GM12878 (cell line): ENCODE measurements around the gene TBX5. TPM values are rescaled to one million over a fixed set of nuclear protein-coding genes. Genes with fewer than 3 reads are reported as not detected.

ENCODE experiments used
- ATAC-seq: fragments of 200-7000 bp; cut with Tn5 transposase; 3 replicates; pipeline ENCODE4 v1.9.1; 2020; ENCODE audit warnings: mild to moderate bottlenecking, moderate library complexity
- BruUV-seq: library from RNA; stranded (reverse); fragments of 400-500 nt; replicated peaks from 2 replicates; lab custom pipeline; 2021; lab: Mats Ljungman, UMichigan
- CTCF ChIA-PET: fragments of 300-600 bp; sonication (Branson Sonifier 250); formaldehyde crosslinking; extraction: SDS; loops from one replicate; lab custom pipeline; 2021; ENCODE audit warnings: inconsistent platforms; lab: Yijun Ruan, JAX
- POLR2A ChIA-PET: fragments of 350-600 bp; formaldehyde crosslinking; extraction: SDS; loops from one replicate; lab custom pipeline; 2021; ENCODE audit warnings: inconsistent platforms; lab: Charles Lee
- RAD21 ChIA-PET: fragments of 300-600 bp; sonication (Branson Sonifier 250); formaldehyde crosslinking; loops from one replicate; lab custom pipeline; 2023; ENCODE audit warnings: antibody characterized with exemption; ENCODE audit not compliant: unreplicated experiment; lab: Charles Lee
- SMC1A ChIA-PET: fragments of 300-600 bp; sonication (Branson Sonifier 250); formaldehyde crosslinking; loops from one replicate; lab custom pipeline; 2023; ENCODE audit not compliant: unreplicated experiment, uncharacterized antibody; lab: Charles Lee
- DNase-seq: peaks from one replicate; pipeline ENCODE4 v3.0.0-alpha.2; 2011; ENCODE audit warnings: low read depth, low spot score
- FAIRE-seq: peaks from 3 replicates; lab custom pipeline; 2011; peaks lifted over from hg19 to GRCh38; lab: Jason Lieb, UNC
- H2AFZ ChIP-seq: 2 replicates; pipeline ENCODE4 v1.6.0; 2011; ENCODE audit warnings: low read depth, low read length, control low read depth; ENCODE audit not compliant: control insufficient read depth
- H3K27ac ChIP-seq: 2 replicates; pipeline ENCODE4 v1.5.1; 2011; ENCODE audit warnings: control low read depth; ENCODE audit not compliant: control insufficient read depth, insufficient read depth
- H3K27me3 ChIP-seq, 2 experiments: replicated peaks in 1 of 2; 2 replicates each; pipeline versions ENCODE4 v1.6.0 to v1.6.1; 2011; ENCODE audit warnings: low read length in 1 of 2; ENCODE audit not compliant: control insufficient read depth in 2 of 2, insufficient read depth in 2 of 2
- H3K36me3 ChIP-seq, 2 experiments: 2 replicates each; pipeline ENCODE4 v1.5.1; 2011; ENCODE audit warnings: low read length in 1 of 2; ENCODE audit not compliant: control insufficient read depth in 2 of 2, insufficient read depth in 2 of 2
- H3K4me1 ChIP-seq: 2 replicates; pipeline ENCODE4 v1.6.1; 2011; ENCODE audit warnings: mild to moderate bottlenecking, low read length, moderate library complexity, mixed read lengths; ENCODE audit not compliant: control insufficient read depth, insufficient read depth
- H3K4me2 ChIP-seq: 2 replicates; pipeline ENCODE4 v1.6.0; 2011; ENCODE audit warnings: control low read depth; ENCODE audit not compliant: control insufficient read depth, insufficient read depth
- H3K4me3 ChIP-seq: fragments of 200-600 bp; sonication (generic); 2 replicates; pipeline ENCODE4 v1.5.1; 2016
- H3K79me2 ChIP-seq: 2 replicates; pipeline ENCODE4 v1.6.0; 2011; ENCODE audit warnings: low read length; ENCODE audit not compliant: control insufficient read depth, insufficient read depth
- H3K9ac ChIP-seq: 2 replicates; pipeline ENCODE4 v1.8.0; 2011; ENCODE audit warnings: low read length, control low read depth, mixed read lengths; ENCODE audit not compliant: control insufficient read depth, insufficient read depth
- H3K9me3 ChIP-seq: replicated peaks from 3 replicates; pipeline ENCODE4 v1.5.1; 2011; ENCODE audit warnings: mild to moderate bottlenecking, low read length; ENCODE audit not compliant: control insufficient read depth, insufficient read depth
- H4K20me1 ChIP-seq: 2 replicates; pipeline ENCODE4 v1.6.0; 2011; ENCODE audit not compliant: control insufficient read depth, insufficient read depth
- MXI1 ChIP-seq: fragments of 150-350 bp; IDR thresholded peaks from 2 replicates; pipeline ENCODE4 v1.6.1; 2011; ENCODE audit warnings: low read depth, mild to moderate bottlenecking, inconsistent platforms, low read length, improper control_type of control experiment
- SMC3 ChIP-seq: IDR thresholded peaks from 2 replicates; pipeline ENCODE4 v1.6.1; 2011; ENCODE audit warnings: low read length, improper control_type of control experiment, borderline replicate concordance
- SREBF1 ChIP-seq: IDR thresholded peaks from 2 replicates; pipeline ENCODE4 v1.6.1; 2012; ENCODE audit warnings: mild to moderate bottlenecking, low read length
- USF2 ChIP-seq: IDR thresholded peaks from 2 replicates; pipeline ENCODE4 v1.6.1; 2011; ENCODE audit warnings: low read depth, low read length, improper control_type of control experiment, borderline replicate concordance
- WGBS: methylation state at CpG from one replicate; pipeline ENCODE4 v1.1.6; 2016; ENCODE audit warnings: low lambda C conversion rate; ENCODE audit not compliant: insufficient replicate concordance, insufficient coverage; ENCODE audit errors: missing lambda C conversion rate; 5-methylcytosine and 5-hydroxymethylcytosine counted together
- in situ Hi-C: fragments of 300-500 bp; cut with MboI; formaldehyde crosslinking; loops from 9 replicates; pipeline ENCODE4 v1.14.3; 2018; ENCODE audit warnings: mixed read lengths
- intact Hi-C: fragments of 100-400 bp; cut with micrococcal nuclease; formaldehyde crosslinking; loops from one replicate; pipeline ENCODE4 v1.14.2; 2022; ENCODE audit not compliant: unreplicated experiment
- polyA plus RNA-seq, 11 experiments: library from polyadenylated mRNA; depleted of rRNA in 4 of 11; unstranded in 6 of 11; stranded (reverse) in 5 of 11; fragments of >200 nt; fragmentation: Nextera tagmentation in 4 of 11; fragmentation: Illumina TruSeq in 1 of 11; extraction: Ambion mirVana in 4 of 11; extraction: Trizol in 1 of 11; gene quantifications; 1 replicate in 1 of 11; 2 replicates in 10 of 11; pipeline versions ENCODE4 v1.2.1 to v1.2.3, GENCODE V29; 2011 to 2016; ENCODE audit warnings: inconsistent platforms in 2 of 11, missing spikeins in 2 of 11, low read depth in 1 of 11
- total RNA-seq, 4 experiments: library from RNA; depleted of rRNA in 3 of 4; stranded (reverse); fragments of >200 nt in 3 of 4; fragmentation: Illumina TruSeq in 1 of 4; extraction: Trizol in 1 of 4; gene quantifications; 2 replicates each; pipeline versions ENCODE4 v1.2.1 to v1.2.3, GENCODE V29; 2013 to 2021
- TF ChIP-seq, protein P1 (sequence below): IDR thresholded peaks from 2 replicates; pipeline ENCODE4 v1.6.1; 2011; ENCODE audit warnings: borderline replicate concordance, low read depth, mild to moderate bottlenecking, moderate library complexity, mixed read lengths, low read length; ENCODE audit not compliant: insufficient read depth; ENCODE audit errors: extremely low read length

TBX5 gene
- total and polyA plus RNA-seq, 10 of the 15 experiments (the other 5 are each of a cell fraction or from before 2014, with no cell fraction given), result 0.04 TPM; not detected in 9

DNA sequence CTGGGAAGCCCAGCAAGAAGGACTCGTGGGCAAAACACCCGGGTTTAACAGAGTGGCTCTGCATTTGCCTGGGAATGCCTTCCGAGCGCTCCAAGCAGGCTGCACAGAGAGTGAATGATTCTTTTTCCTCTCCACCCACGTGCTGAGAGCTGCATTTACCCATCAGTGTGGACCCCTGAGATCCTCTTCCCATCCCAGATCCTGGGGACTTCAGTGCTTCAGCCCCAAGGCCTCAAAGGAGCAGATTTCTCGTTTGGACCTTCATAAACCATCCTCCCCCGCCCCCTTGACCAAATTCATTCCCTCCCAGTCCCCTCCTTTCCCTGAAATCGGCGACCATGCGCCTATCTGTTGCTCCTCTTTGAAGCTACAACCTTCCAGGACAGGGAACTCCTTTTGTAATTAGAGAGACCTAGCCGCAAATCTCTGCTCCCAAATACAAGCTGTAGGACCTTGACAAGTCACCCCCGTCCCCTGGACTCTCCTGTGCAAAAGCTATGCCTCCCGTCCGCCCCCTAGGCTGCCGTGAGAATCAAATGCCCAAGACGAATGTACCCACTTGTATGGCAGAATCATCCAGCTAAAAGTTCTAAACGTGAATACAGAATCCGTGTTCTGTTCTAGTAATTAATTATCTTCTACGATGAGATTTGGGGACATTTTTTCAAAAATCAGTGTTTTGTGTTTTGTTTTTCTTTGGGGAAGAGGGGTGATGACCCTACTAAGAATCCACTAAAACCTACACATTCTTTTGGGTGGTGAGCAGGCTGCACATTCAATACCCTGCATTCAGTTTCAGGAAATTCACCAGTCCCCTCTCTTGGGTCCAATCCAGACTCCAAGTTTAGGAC lies 8.8 kb downstream of the TBX5 start:
- in situ Hi-C loops (no loop called here), intact Hi-C loops (no loop called here)
- H3K9ac ChIP-seq, result no peak overlapping the region
- no TSS peak for BruUV-seq
- no peak overlapping the region for H3K4me2 ChIP-seq
- no peak for ATAC-seq
- H3K36me3 ChIP-seq, result no peaks in the 10 kb centered on the region
- 8% methylated on average over 15 of the region's 19 CpGs for WGBS
- no peak overlapping the region for H2AFZ ChIP-seq
- ChIA-PET RAD21 (no interaction called here), SMC1A (no interaction called here), CTCF (no interaction called here), POLR2A (interaction anchor here (0.7 kb wide), 1 partner anchor 1087 kb away, joined by 7 read pairs; no protein-coding TSS in a partner anchor)
- no peaks in the 10 kb centered on the region for H3K79me2 ChIP-seq
- no peak overlapping the region for H3K4me3 ChIP-seq
- no peaks in the 10 kb centered on the region for H4K20me1 ChIP-seq
- H3K9me3 ChIP-seq, result no peaks in the 10 kb centered on the region
- no peak for FAIRE-seq
- TF ChIP-seq USF2 (no peak), SREBF1 (no peak), SMC3 (no peak), MXI1 (no peak)
- TF ChIP-seq, protein P1, sequence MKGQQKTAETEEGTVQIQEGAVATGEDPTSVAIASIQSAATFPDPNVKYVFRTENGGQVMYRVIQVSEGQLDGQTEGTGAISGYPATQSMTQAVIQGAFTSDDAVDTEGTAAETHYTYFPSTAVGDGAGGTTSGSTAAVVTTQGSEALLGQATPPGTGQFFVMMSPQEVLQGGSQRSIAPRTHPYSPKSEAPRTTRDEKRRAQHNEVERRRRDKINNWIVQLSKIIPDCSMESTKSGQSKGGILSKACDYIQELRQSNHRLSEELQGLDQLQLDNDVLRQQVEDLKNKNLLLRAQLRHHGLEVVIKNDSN, result no peak
- no peaks in the 10 kb centered on the region for H3K4me1 ChIP-seq
- H3K27ac ChIP-seq, result no peak overlapping the region
- peaks cover 14 to 29% of the 10 kb centered on the region in 2 experiments for H3K27me3 ChIP-seq
- DNase-seq, result no peak
